HG03558 (cell line): ENCODE results near the gene PCDHA8.
"Not testable (repeated sequence)": the region's sequence is repeated elsewhere in the genome, so short reads cannot be mapped to it uniquely, and the experiment has no call there.

ENCODE experiments used
- ATAC-seq: cut with Tn5 transposase; IDR thresholded peaks from one replicate; pipeline ENCODE4 v1.9.1; 2021; ENCODE audit warnings: moderate number of reproducible peaks; ENCODE audit not compliant: unreplicated experiment; ENCODE audit errors: extremely low read depth

The PCDHA8 gene

GRCh38 chr5:140828362-140828737 is 12.6 kb upstream of the PCDHA8 start:
- ATAC-seq: no peak

- not testable (repeated sequence) for ATAC-seq
Measured at GRCh38 chr5:140829511-140830501, 11.2 kb upstream of the PCDHA8 start.

- no peak for ATAC-seq
Measured at GRCh38 chr5:140833993-140834392, 7.0 kb upstream of the PCDHA8 start, which contains the start of gene PCDHA7. Gene PCDHA7, plus strand, starts transcription at chr5:140834269. Its CDS starts 115 bp downstream, at chr5:140834384.

- not testable (repeated sequence) for ATAC-seq
Measured at GRCh38 chr5:140834439-140835008, 6.5 kb upstream of the PCDHA8 start.

- ATAC-seq: no peak
Measured at GRCh38 chr5:140835622-140836510, 5.1 kb upstream of the PCDHA8 start.

- ATAC-seq: no peak
Measured at GRCh38 chr5:140842798-140843733, 2.1 kb downstream of the PCDHA8 start.

- ATAC-seq: not testable (repeated sequence)
Measured at GRCh38 chr5:140848139-140849102, 7.4 kb downstream of the PCDHA8 start, which contains the start of gene PCDHA9. Gene PCDHA9, plus strand, starts transcription at chr5:140848382. Its CDS starts 114 bp downstream, at chr5:140848496.

- not testable (repeated sequence) for ATAC-seq
Measured at GRCh38 chr5:140849831-140850634, 9.0 kb downstream of the PCDHA8 start.

GRCh38 chr5:140855772-140856674 is 15.0 kb downstream of the PCDHA8 start, which contains the start of gene PCDHA10:
Gene PCDHA10, plus strand, starts transcription at chr5:140855897. Its CDS starts 152 bp downstream, at chr5:140856049.
- no peak for ATAC-seq

GRCh38 chr5:140857177-140857986 is 16.4 kb downstream of the PCDHA8 start:
- ATAC-seq: no peak

GRCh38 chr5:140857987-140858240 is 16.9 kb downstream of the PCDHA8 start:
- ATAC-seq: no peak

GRCh38 chr5:140862441-140863295 is 21.7 kb downstream of the PCDHA8 start:
- ATAC-seq: no peak

- ATAC-seq: no peak
Measured at GRCh38 chr5:140868721-140869554, 28.0 kb downstream of the PCDHA8 start, which contains the start of gene PCDHA11. Gene PCDHA11, plus strand, starts transcription at chr5:140868957. Its CDS starts 147 bp downstream, at chr5:140869104.

- ATAC-seq: no peak
Measured at GRCh38 chr5:140869555-140869886, 28.5 kb downstream of the PCDHA8 start.
